Osteoblast (primary cell): Measurements from ENCODE around the gene FOXQ1. TPM values are rescaled to one million over a fixed set of nuclear protein-coding genes. Genes with fewer than 3 reads are reported as not detected.

Experiments used
- DNase-seq: peaks from one replicate; pipeline ENCODE4 v3.0.0; 2011; ENCODE audit warnings: low spot score, mixed read lengths; ENCODE audit not compliant: insufficient read length; ENCODE audit errors: missing footprints
- H2AFZ ChIP-seq: 2 replicates; pipeline ENCODE4 v1.6.0; 2011; ENCODE audit warnings: mild to moderate bottlenecking, low read length
- H3K27ac ChIP-seq: 2 replicates; pipeline ENCODE4 v1.5.1; 2011; ENCODE audit warnings: mild to moderate bottlenecking, low read depth, low read length, moderate library complexity
- H3K27me3 ChIP-seq: 2 replicates; pipeline ENCODE4 v1.6.0; 2012; ENCODE audit warnings: mild to moderate bottlenecking, control low read depth, inconsistent platforms, low read length, moderate library complexity; ENCODE audit not compliant: insufficient read depth
- H3K36me3 ChIP-seq: 2 replicates; pipeline ENCODE4 v1.5.1; 2011; ENCODE audit warnings: mild to moderate bottlenecking, low read length, control low read depth, moderate library complexity; ENCODE audit not compliant: insufficient read depth
- H3K4me1 ChIP-seq: 2 replicates; pipeline ENCODE4 v1.5.1; 2011; ENCODE audit warnings: mild to moderate bottlenecking, low read length, control low read depth, moderate library complexity; ENCODE audit not compliant: insufficient read depth
- H3K4me2 ChIP-seq: 2 replicates; pipeline ENCODE4 v1.6.0; 2011; ENCODE audit warnings: mild to moderate bottlenecking, low read length; ENCODE audit not compliant: insufficient read depth
- H3K4me3 ChIP-seq: fragments of 200-600 bp; sonication (generic); 3 replicates; pipeline ENCODE4 v1.5.1; 2012; ENCODE audit warnings: mild to moderate bottlenecking, low read length, inconsistent platforms; ENCODE audit not compliant: insufficient read depth
- H3K79me2 ChIP-seq: 2 replicates; pipeline ENCODE4 v1.6.0; 2012; ENCODE audit warnings: mild to moderate bottlenecking, low read length, control low read depth, inconsistent platforms; ENCODE audit not compliant: insufficient read depth
- H3K9me3 ChIP-seq: 2 replicates; pipeline ENCODE4 v1.5.1; 2011; ENCODE audit warnings: low read depth, low read length, control low read depth
- H4K20me1 ChIP-seq: 2 replicates; pipeline ENCODE4 v1.6.0; 2012; ENCODE audit warnings: mild to moderate bottlenecking, low read length, control low read depth; ENCODE audit not compliant: insufficient read depth
- CTCF ChIP-seq: IDR thresholded peaks from 2 replicates; pipeline ENCODE4 v1.5.1; 2011; ENCODE audit warnings: mild to moderate bottlenecking, low read depth, low read length, moderate library complexity; ENCODE audit errors: extremely low read depth
- total RNA-seq: library from RNA; depleted of rRNA; stranded (reverse); fragments of >200 nt; gene quantifications from 2 replicates; pipeline ENCODE4 v1.2.3, GENCODE V29; 2012

Gene FOXQ1
- total RNA-seq, 1 donor: 2.5 TPM

- H3K27ac ChIP-seq: no peak overlapping the region
- H2AFZ ChIP-seq: no peak overlapping the region
- H3K9me3 ChIP-seq: no peaks in the 10 kb centered on the region
- H3K4me2 ChIP-seq: no peak overlapping the region
- TF ChIP-seq CTCF: no peak
- no peaks in the 10 kb centered on the region for H3K36me3 ChIP-seq
- no peaks in the 10 kb centered on the region for H4K20me1 ChIP-seq
- H3K4me3 ChIP-seq: no peak overlapping the region
- H3K4me1 ChIP-seq: no peaks in the 10 kb centered on the region
- DNase-seq: no peak
- H3K79me2 ChIP-seq: no peaks in the 10 kb centered on the region
- H3K27me3 ChIP-seq: no peaks in the 10 kb centered on the region
Observed at GRCh38 chr6:1267790-1268762, 43.8 kb upstream of the FOXQ1 start.

- no peak for DNase-seq
- Histone ChIP-seq H3K27ac (no peak overlapping the region), H2AFZ (no peak overlapping the region)
Observed at GRCh38 chr6:1271071-1271763, 40.7 kb upstream of the FOXQ1 start.

GRCh38 chr6:1278061-1278720, 33.7 kb upstream of the FOXQ1 start:
- no peaks in the 10 kb centered on the region for H3K4me1 ChIP-seq
- no peak for TF ChIP-seq CTCF
- H2AFZ ChIP-seq: no peak overlapping the region
- no peak for DNase-seq
- H3K4me3 ChIP-seq: no peak overlapping the region
- no peak overlapping the region for H3K27ac ChIP-seq
- H3K4me2 ChIP-seq: no peak overlapping the region
- H3K36me3 ChIP-seq: no peaks in the 10 kb centered on the region
- H3K79me2 ChIP-seq: no peaks in the 10 kb centered on the region
- no peaks in the 10 kb centered on the region for H4K20me1 ChIP-seq
- peaks cover 2% of the 10 kb centered on the region for H3K27me3 ChIP-seq
- no peaks in the 10 kb centered on the region for H3K9me3 ChIP-seq

More at GRCh38 chr6:1271071-1271763, 40.7 kb upstream of the FOXQ1 start:
- Histone ChIP-seq H3K4me2 (no peak overlapping the region), H3K36me3 (no peaks in the 10 kb centered on the region), H3K9me3 (no peaks in the 10 kb centered on the region), H4K20me1 (no peaks in the 10 kb centered on the region), H3K27me3 (no peaks in the 10 kb centered on the region), H3K4me3 (no peak overlapping the region), H3K4me1 (no peaks in the 10 kb centered on the region), H3K79me2 (no peaks in the 10 kb centered on the region)
- no peak for TF ChIP-seq CTCF
